HG02973 (cell line): Measurements from ENCODE around the gene ECD.

Source experiments
- ATAC-seq: cut with Tn5 transposase; IDR thresholded peaks from one replicate; pipeline ENCODE4 v1.9.1; 2021; ENCODE audit warnings: moderate library complexity; ENCODE audit not compliant: unreplicated experiment

Gene ECD

DNA sequence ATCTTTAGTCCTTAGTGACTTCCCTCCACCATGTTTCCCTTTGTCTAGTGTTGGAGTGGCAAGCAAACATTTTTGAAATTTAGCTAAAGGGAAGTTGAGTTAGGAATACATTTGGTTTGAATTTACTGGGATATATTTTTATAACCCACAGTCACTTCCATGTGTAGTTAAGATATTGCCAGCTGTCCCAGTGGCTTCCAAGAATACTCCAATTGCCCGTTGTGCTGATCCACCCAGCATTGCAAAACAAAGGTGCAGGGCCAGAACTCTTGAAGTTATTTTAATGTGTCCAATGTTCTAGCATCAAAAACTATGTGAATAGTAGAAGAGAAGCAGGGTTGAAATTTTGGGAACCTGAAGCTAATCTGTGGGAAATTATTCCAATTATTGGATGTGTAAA is 68.7 kb downstream of the ECD start:
- no peak for ATAC-seq

DNA sequence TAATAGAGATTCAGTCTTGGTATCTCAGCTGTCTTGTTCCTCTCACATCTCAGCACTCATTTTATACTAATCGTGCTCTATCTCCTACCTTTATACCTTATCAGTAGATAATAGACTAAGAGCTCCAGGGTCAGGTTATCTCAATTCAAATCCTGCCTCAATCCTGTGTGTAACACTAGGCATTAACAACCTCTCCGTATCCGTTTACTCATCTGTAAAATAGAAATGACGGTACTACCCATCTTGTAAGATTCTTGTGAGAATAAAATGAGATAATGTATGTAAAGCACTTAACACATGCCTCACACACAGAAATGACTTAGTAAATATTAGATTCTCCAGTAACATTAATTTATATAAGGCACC is 70.5 kb downstream of the ECD start:
- ATAC-seq, result no peak

DNA sequence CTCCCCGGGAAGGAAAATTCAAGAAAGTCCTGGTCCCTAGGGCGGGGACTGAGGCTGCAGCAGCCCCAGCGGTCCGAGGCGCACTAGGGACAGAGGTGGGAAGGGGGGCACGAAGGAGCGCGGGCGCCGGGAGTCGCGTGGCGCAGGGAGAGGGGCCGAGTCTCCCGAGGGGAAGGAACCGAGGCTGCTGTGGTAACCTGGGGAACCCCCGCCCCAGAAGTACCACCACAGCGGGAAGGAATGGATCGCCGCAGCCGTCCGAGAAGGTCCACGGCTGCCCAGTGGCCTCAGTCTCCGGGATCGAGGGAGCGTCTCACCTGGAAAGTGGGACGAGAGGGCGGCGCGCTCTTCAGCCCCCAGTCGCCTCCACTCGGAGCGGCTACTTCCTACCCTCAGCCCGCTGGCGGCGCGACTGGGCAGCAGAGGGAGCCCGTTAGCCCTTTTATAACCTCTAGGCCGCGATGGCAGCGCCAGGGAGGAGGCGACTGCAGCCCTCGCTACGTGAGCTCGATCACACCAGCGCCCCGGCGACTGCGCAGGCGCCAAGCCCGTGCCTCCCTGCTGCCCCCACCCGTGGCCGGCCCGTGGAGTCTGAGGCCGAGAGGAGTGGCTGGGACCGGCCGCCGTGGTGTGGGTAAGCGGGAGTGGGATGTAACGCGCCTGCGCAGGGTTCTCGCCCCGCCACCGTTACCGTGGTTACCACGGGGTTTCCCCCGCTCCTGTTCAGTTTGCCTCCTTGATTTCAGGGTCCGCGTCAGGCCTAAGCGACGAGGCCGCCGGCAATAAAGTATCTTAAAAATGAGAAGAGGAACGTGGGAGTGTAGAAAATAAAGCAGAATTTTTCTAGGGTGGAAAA is 71.1 kb downstream of the ECD start, which contains the start of gene P4HA1:
P4HA1 (minus strand) TSS at position 418 of the 856 bp plus-strand sequence. CDS start 21,983 bp downstream, outside the sequence.
- peak; percentile 72 for ATAC-seq

GRCh38 chr10:73096041-73096448 is 71.8 kb downstream of the ECD start:
- peak; percentile 30 for ATAC-seq

DNA sequence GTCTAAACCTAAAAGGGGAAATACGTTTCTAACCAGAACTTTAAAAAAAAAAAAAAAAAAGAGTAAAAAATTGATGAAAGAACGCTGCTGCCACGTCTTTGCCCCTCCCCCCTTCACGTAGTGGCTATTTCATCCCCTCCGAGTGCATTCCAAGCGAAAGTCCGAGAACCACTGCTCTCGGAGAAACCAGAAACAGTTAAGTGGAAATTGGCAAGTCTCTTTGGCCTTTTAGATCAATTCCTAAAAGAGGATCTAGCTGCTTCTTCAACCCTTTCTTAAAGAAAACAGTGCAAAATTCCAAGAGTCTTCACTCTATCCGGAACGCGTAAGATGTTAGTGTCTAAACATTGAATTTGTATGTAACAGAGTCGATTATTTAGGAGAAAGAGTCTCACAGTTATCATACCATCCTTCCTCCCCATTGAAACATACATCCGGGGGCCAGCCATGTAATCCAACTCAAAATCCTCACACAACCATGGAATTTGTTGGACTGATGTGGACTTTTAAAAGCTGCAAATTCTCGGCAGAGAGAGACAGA is 72.3 kb downstream of the ECD start:
- ATAC-seq, result peak; percentile 1

- no peak for ATAC-seq
These were observed 72.8 kb downstream of the ECD start for GRCh38 chr10:73094986-73095480.

DNA sequence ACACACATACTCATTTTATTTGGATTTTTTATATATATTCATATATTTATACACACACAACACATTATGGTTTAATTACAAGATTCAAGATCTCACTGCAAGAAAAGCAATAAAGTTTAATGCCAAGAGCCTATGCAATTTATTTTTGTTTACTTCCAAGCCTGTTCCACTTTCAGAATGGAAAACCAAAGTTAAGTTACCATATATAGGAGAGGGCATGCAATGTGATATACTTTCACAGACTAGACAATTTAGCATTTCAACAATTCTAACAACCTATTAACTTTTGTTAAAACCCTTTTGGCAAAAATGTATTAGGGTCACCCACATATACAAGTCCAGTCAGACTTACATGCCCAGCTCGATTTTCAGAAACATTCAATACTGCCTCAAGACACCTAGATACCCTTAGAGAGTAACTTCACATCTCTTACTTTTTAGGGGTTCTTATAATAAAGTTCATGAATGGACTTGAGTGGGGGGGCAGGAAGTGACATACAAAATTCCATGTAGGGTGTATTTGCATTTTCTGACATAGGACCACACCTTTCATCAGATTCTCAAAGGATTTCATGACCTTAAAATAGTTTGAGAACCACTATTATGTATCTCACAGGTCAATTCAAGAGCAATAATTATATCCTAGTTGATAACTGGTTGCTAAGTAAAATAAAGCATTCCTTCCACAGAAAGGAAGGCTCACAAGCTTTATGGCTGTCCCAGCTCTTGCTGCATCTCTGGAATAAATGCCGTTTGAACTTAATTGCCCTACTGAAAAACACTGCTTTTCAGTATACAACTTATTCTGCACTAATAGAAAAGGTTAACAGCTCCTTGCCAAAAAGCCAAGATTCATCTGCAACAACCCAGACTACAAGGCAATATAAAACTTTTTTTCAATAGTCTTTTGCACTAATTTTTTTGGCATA is 73.6 kb downstream of the ECD start:
- ATAC-seq, result no peak

DNA sequence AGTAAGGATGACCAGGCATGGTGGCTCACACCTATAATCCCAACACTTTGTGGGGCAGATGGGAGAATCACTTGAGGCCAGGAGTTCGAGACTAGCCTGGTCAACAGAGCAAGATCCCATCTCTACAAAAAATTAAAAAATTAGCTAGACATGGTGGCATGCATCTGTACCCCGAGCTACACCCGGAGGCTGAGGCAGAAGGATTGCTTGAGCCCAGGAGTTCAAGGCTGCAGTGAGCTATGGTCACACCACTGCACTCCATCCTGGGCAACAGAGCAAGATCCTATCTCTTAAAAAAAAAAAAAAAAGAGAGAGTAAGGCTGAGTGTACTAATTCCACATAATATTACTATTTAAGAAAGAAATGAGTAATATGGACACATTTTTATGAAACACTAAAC is 75.0 kb downstream of the ECD start:
- ATAC-seq, result no peak

- ATAC-seq, result no peak
These were observed 79.5 kb downstream of the ECD start for GRCh38 chr10:73088304-73088703.

- ATAC-seq, result no peak
These were observed 81.0 kb downstream of the ECD start for GRCh38 chr10:73086816-73087215.

DNA sequence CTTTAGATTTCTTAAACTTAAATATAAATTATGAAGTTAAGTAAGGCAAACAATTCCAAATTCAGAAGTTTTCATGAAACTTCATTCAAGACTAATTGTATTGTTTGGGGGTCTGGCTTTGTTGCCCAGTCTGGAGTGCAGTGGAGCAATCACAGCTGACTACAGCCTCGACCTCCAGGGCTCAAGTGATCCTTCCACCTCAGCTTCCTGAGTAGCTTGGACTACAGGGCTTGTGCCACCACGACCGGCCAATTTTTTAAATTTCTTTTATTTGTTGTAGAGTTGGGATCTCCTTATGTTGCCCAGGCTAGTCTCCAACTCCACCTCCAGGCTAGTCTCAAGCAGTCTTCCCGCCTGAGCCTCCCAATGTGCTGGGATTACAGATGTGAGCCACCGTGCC is 83.6 kb downstream of the ECD start:
- no peak for ATAC-seq
